NB4 (cell line): ENCODE data around the gene APOB.

Source experiments
- DNase-seq: peaks from one replicate; pipeline ENCODE4 v3.0.0; 2010; ENCODE audit warnings: low read depth
- H3K4me3 ChIP-seq: one replicate; pipeline ENCODE4 v1.5.1; 2011; ENCODE audit warnings: mild to moderate bottlenecking, low read depth, low read length, moderate library complexity
- MAX ChIP-seq: IDR thresholded peaks from 2 replicates; pipeline ENCODE4 v1.6.1; 2011; ENCODE audit warnings: low read depth, low read length
- MYC ChIP-seq: IDR thresholded peaks from 2 replicates; pipeline ENCODE4 v1.6.1; 2011; ENCODE audit warnings: low read depth, low read length
- POLR2A ChIP-seq: IDR thresholded peaks from 2 replicates; pipeline ENCODE4 v1.6.1; 2011; ENCODE audit warnings: mild to moderate bottlenecking; ENCODE audit not compliant: insufficient read length; ENCODE audit errors: extremely low read depth
- TF ChIP-seq, protein P1 (sequence below): IDR thresholded peaks from one replicate; pipeline ENCODE4 v1.5.1; 2012; ENCODE audit warnings: low read depth, low read length

Gene APOB

GRCh38 chr2:21041943-21042707 is 1.7 kb downstream of the APOB start:
- DNase-seq = no peak
- TF ChIP-seq, protein P1, sequence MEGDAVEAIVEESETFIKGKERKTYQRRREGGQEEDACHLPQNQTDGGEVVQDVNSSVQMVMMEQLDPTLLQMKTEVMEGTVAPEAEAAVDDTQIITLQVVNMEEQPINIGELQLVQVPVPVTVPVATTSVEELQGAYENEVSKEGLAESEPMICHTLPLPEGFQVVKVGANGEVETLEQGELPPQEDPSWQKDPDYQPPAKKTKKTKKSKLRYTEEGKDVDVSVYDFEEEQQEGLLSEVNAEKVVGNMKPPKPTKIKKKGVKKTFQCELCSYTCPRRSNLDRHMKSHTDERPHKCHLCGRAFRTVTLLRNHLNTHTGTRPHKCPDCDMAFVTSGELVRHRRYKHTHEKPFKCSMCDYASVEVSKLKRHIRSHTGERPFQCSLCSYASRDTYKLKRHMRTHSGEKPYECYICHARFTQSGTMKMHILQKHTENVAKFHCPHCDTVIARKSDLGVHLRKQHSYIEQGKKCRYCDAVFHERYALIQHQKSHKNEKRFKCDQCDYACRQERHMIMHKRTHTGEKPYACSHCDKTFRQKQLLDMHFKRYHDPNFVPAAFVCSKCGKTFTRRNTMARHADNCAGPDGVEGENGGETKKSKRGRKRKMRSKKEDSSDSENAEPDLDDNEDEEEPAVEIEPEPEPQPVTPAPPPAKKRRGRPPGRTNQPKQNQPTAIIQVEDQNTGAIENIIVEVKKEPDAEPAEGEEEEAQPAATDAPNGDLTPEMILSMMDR = no peak
- TF ChIP-seq MAX = no peak
- H3K4me3 ChIP-seq = no peak overlapping the region

DNA sequence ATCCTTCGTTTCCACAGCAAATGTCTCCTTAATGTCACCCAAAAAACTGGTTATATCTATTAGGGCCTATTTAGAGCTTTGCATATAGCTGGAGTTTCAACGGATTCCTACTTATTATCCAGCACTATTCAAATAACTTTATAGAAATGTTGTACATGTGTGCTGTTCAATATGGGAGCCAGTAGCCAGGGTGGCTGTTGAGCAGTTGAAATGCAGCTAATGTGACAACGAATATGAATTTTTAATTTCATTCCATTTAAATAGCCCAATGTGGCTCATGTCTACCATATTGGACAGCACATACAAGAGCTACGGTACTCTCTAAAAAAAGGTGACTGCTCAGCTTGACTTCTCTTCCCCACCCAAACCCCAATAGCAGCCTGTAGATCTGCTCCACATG is 2.4 kb downstream of the APOB start:
- TF ChIP-seq POLR2A = no peak
- TF ChIP-seq, protein P1 = no peak
- TF ChIP-seq MAX = no peak
- TF ChIP-seq MYC = no peak
- no peak overlapping the region for H3K4me3 ChIP-seq
- DNase-seq = no peak

GRCh38 chr2:21040468-21041377 is 3.1 kb downstream of the APOB start:
- TF ChIP-seq, protein P1 = no peak
- TF ChIP-seq POLR2A (no peak), MAX (no peak), MYC (no peak)
- no peak overlapping the region for H3K4me3 ChIP-seq
- DNase-seq = no peak

- TF ChIP-seq, protein P1 = no peak
- TF ChIP-seq POLR2A (no peak), MYC (no peak), MAX (no peak)
- no peak overlapping the region for H3K4me3 ChIP-seq
- no peak for DNase-seq
These were observed 3.9 kb downstream of the APOB start for GRCh38 chr2:21039979-21040467.

- TF ChIP-seq, protein P1 = no peak
- no peak for TF ChIP-seq MYC
- no peak for TF ChIP-seq POLR2A
- no peak for TF ChIP-seq MAX
- H3K4me3 ChIP-seq = no peak overlapping the region
- DNase-seq = no peak
These were observed 4.8 kb downstream of the APOB start for GRCh38 chr2:21039080-21039556.
